RPMI7951 (cell line): ENCODE measurements around the gene OR2F1. TPM values are rescaled to one million over a fixed set of nuclear protein-coding genes. Genes with fewer than 3 reads are reported as not detected.
"Not testable (repeated sequence)": the region's sequence is repeated elsewhere in the genome, so short reads cannot be mapped to it uniquely, and the experiment has no call there.

Source experiments
- DNase-seq: peaks from one replicate; pipeline ENCODE4 v3.0.0-alpha.2; 2012; ENCODE audit warnings: low read depth
- total RNA-seq: library from RNA; depleted of rRNA; stranded (reverse); fragments of >200 nt; shearing (Covaris generic); gene quantifications from 2 replicates; pipeline ENCODE4 v1.2.3, GENCODE V29; 2014; rRNA removed

Gene OR2F1
- total RNA-seq, 1 experiment from 2014 or later, result not detected

DNA sequence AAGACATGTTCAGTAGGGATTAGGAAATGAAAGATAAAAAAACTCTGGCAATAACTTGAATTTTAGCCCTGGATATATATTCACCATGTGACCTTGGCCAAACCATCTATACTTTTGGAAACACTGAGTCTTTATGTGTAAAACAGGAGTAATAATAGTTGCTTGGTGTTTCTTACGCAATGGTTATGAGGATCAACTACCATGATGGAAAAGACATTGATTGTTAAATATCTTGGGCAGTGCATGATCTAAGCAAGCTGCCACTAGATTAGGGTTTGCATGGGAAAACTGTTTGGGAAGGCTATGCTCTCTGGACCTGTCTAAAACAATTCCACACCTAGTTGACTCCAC is 52.0 kb downstream of the OR2F1 start:
- no peak for DNase-seq

DNA sequence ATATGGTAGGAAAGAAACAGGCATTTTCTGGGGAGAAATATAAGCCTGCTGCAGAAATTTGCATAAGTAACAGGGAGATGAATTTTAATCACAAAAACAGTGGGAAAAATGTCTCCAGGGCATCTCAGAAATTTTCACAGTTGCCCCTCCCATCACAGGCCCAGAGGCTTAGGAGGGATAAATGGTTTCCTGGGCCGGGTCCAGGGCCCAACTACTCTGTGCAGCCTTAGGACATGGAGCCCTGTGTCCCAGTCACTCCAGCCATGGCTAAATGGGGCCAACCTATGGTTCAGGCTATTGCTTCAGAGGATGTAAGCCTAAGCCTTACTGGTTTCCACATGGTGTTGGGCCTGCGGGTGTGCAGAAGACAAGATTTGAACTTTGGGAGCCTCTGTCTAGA is 54.7 kb downstream of the OR2F1 start:
- DNase-seq, result no peak

- DNase-seq, result not testable (repeated sequence)
These were observed 55.4 kb downstream of the OR2F1 start for GRCh38 chr7:144010061-144010460.

GRCh38 chr7:144010821-144011220 is 56.2 kb downstream of the OR2F1 start:
- not testable (repeated sequence) for DNase-seq

DNA sequence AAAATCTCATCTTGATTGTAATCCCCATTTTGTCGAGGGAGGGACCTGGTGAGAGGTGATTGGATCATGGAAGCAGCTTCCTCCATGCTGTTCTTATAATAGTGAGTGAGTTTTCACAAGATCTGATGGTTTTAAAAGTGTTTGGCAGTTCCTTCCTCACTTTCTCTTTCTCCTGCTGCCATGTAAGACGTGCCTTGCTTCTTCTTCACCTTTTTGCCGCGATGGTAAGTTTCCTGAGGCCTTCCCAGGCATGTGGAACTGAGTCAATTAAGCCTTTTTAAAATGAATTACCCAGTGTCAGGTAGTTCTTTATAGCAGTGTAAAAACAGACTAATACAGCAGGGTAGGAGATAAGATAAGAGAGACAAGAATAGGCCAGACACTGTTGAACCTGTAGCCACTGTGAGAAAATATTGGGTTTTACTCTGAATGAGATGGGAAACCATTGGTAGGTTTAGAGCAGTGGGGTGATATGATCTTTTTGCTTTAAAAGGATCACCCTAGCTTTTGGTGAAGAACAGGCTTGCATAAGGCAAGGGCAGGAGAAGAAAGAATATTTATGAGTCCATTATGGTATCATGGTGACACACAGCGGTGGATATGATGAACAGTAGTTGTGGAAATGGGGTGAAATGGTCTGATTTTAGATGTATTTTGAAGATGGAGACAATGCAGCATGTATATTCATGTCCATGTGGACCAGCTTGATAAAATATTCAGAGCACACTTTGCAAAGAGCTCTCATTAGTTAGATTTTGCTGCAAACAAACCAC is 57.0 kb downstream of the OR2F1 start:
- peak; percentile 39 for DNase-seq

Other genes with a start within 250 kb of the OR2F1 start
- gene CTAGE6, start 197.1 kb upstream of the OR2F1 start, total RNA-seq, result 0.12 TPM in 1 of 2 replicates, not detected in the other
- gene TCAF1, start 52.7 kb upstream of the OR2F1 start, total RNA-seq, result 29.3 and 35.6 TPM in 2 replicates
- gene OR2F2, start 19.6 kb upstream of the OR2F1 start, total RNA-seq, result not detected in 2 replicates
- not detected in 2 replicates for gene OR6B1, start 45.5 kb downstream of the OR2F1 start, total RNA-seq
- gene OR2A5, start 94.1 kb downstream of the OR2F1 start, total RNA-seq, result not detected in 2 replicates
- not detected in 2 replicates for gene OR2A25, start 115.0 kb downstream of the OR2F1 start, total RNA-seq
- gene OR2A12, start 131.4 kb downstream of the OR2F1 start, total RNA-seq, result not detected in 2 replicates
- gene OR2A2, start 154.7 kb downstream of the OR2F1 start, total RNA-seq, result not detected in 2 replicates
- gene OR2A14, start 168.3 kb downstream of the OR2F1 start, total RNA-seq, result not detected in 2 replicates
- gene CTAGE4, start 228.6 kb downstream of the OR2F1 start, total RNA-seq, result 0.29 and 0.60 TPM in 2 replicates
- gene ARHGEF35, start 241.0 kb downstream of the OR2F1 start, total RNA-seq, result 1.3 and 1.4 TPM in 2 replicates